HG03196 (cell line): ENCODE data around the gene TAAR5.
"Not testable (repeated sequence)": the region's sequence is repeated elsewhere in the genome, so short reads cannot be mapped to it uniquely, and the experiment has no call there.

Experiments
- ATAC-seq: cut with Tn5 transposase; IDR thresholded peaks from one replicate; pipeline ENCODE4 v1.9.1; 2021; ENCODE audit not compliant: unreplicated experiment

The TAAR5 gene, protein sequence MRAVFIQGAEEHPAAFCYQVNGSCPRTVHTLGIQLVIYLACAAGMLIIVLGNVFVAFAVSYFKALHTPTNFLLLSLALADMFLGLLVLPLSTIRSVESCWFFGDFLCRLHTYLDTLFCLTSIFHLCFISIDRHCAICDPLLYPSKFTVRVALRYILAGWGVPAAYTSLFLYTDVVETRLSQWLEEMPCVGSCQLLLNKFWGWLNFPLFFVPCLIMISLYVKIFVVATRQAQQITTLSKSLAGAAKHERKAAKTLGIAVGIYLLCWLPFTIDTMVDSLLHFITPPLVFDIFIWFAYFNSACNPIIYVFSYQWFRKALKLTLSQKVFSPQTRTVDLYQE

GRCh38 chr6:132589454-132589853 lies at the start of gene TAAR5:
Gene TAAR5, minus strand, starts transcription at chr6:132589741. Its CDS starts 55 bp downstream, at chr6:132589686.
- no peak for ATAC-seq

DNA sequence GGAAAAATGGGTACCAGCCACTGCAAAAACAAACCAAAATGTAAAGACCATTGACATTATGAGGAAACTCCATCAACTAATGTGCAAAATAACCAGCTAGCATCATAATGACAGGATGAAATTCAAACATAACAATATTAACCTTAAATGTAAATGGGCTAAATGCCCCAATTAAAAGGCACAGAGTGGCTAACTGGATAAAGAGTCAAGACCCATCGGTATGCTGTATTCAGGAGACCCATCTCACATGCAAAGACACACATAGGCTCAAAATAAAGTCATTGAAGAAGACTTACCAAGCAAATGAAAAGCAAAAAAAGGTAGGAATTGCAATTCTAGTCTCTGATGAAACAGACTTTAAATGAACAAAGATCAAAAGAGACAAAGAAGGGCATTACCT lies 47.6 kb upstream of the TAAR5 start:
- ATAC-seq: not testable (repeated sequence)

DNA sequence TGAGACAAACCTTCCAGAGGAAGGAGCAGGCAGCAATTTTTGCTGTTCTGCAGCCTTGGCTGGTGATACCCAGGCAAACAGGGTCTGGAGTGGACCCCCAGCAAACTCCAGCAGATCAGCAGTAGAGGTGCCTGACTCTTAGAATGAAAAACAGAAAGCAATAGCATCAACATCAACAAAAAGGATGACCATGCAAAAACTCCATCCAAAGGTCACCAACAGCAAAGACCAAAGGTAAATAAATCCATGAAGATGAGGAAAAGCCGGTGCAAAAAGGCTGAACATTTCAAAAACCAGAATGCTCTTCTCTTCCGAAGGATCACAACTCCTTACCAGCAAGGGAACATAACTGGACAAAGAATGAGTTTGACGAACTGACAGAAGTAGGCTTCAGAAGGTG lies 46.4 kb upstream of the TAAR5 start:
- not testable (repeated sequence) for ATAC-seq

DNA sequence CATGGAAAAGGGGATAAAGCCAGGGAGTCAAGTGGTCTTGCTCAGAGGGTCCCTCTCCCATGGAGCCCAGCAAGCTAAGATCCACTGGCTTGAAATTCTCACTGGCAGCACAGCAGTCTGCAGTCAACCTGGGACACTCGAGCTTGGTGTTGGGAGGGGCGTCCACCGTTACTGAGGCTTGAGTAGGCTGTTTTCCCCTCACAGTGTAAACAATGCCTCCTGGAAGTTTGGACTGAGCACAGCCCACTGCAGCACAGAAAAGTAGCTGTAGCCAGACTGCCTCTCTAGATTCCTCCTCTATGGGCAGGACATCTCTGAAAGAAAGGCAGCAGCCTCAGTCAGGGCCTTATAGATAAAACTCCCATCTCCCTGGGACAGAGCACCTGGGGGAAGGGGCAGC lies 45.7 kb upstream of the TAAR5 start:
- not testable (repeated sequence) for ATAC-seq

DNA sequence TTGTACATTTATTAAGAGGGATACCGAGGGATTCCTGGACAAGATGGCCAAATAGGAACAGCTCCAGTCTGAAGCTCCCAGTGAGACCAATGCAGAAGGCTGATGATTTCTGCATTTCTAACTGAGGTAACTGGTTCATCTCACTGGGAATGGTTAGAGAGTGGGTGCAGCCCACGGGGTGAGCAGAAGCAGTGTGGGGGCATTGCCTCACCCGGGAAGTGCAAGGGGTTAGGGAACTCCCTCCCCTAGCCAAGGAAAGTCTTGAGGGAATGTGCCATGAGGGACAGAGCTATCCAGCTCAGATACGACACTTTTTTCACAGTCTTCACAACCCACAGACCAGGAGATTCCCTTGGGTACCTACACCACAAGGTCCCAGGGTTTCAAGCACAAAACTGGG lies 45.3 kb upstream of the TAAR5 start:
- ATAC-seq: no peak

DNA sequence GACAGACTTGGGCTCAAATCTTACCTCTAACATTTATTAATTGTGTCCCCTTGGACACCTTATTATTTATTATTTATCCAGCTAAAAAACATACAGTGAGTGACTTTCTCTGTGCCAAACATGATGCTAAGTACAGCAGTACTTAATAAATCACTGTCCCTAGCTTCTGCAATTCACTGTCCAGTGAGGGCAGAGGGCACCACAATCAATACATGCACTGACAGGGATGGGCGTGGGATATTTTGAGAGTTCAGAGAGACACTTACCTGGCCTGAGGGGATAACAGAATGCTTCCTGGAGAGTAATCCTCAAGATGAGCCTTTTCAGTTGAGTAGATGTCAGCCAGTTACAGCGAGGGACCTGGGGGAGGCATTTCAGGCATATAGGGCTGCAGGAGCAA lies 43.8 kb upstream of the TAAR5 start:
- ATAC-seq: no peak

- ATAC-seq: no peak
These were observed 34.6 kb upstream of the TAAR5 start, which contains the start of gene TAAR2 for GRCh38 chr6:132624175-132624574. Gene TAAR2, minus strand, starts transcription at chr6:132624275. Its CDS starts 0 bp downstream, at chr6:132624275.

DNA sequence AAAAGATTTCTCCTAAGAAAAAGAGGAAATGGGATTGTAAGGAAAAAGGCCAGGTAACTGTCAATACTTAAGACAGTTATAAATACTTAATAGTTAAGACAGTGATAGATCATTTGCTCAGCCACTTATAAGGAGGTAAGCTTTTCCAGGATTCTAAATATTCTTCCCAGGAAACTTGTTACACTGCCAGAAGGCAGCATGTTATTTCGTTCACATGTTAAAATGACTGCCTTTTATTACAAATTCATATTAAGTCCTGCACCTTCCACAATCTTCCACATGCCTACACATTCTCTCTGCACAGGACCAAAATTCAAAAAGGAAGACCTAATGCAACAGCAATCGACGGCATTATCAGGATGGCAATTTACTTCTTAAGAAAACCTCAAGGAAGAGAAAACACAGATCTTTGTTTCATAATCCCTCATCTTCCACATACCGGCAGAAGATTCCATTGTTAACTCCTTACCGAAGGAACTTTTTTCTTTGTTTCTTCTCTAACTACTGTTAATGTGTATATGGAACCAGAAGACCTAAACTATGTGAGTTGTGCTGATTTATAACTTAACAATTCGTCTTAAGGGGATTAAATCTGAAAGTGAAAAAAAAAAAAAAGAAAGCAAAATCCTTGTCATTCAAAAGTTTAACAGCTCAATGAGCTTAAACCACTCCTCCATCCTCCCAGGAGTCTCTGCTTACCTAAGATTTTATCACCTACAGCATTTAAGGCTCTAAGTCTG lies 33.7 kb upstream of the TAAR5 start:
- ATAC-seq: no peak

- ATAC-seq: no peak
These were observed 27.1 kb upstream of the TAAR5 start for GRCh38 chr6:132616677-132617076.

- peak; percentile 54 for ATAC-seq
These were observed 25.0 kb upstream of the TAAR5 start for GRCh38 chr6:132614554-132614953.

DNA sequence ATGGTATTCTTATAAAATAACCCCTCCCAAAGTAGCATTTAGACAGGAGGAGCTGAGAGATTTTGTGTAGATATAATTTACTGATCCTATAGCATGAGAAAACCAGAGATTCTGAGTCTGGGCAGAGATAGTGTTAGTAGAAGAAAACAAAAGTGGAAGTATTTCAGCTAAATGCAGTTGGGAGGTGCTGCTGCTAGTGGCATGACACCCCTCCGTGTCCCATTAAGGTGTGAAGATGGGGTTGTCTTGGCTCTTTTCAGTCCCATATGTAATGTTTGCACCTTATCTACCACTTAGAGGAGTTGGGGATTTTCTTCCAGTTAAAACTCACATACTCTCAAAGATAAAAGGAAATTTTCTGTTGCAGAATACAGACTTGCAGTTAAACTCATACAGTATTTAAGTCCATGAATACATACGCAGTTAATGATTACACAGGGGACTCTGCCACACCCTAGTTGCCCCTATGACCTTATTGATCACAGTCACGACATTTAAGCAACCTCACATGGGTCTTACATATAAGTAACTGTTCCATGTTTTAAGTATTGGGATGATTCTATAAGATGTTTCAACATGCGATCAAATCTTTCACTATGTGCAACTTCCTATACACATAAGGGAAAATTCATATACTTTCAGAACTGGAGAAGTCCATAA lies 23.0 kb upstream of the TAAR5 start:
- peak; percentile 49 for ATAC-seq

DNA sequence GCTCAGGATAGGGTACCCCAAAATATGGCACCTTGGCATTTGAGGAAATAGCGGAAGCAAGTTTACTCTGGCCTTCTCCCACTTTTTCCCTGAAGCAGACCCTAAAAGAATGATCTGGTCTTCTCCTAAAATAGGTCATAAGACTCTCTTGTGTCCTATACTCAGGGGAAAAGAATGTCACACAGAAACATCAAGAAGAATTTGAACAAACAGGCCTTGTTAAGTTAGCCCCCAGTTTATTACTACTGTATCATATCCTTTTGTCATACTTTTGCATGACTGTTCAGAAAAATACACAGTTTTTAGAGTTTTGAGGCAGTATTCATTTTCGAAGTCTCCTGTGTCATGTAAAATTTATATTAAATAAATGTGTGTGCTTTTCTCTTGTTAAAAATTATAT lies 22.1 kb upstream of the TAAR5 start:
- no peak for ATAC-seq

- ATAC-seq: peak; percentile 73
These were observed 18.1 kb upstream of the TAAR5 start for GRCh38 chr6:132607544-132608233.

- no peak for ATAC-seq
These were observed 15.2 kb upstream of the TAAR5 start for GRCh38 chr6:132604635-132605152.

- ATAC-seq: not testable (repeated sequence)
These were observed 11.4 kb upstream of the TAAR5 start for GRCh38 chr6:132600900-132601299.

DNA sequence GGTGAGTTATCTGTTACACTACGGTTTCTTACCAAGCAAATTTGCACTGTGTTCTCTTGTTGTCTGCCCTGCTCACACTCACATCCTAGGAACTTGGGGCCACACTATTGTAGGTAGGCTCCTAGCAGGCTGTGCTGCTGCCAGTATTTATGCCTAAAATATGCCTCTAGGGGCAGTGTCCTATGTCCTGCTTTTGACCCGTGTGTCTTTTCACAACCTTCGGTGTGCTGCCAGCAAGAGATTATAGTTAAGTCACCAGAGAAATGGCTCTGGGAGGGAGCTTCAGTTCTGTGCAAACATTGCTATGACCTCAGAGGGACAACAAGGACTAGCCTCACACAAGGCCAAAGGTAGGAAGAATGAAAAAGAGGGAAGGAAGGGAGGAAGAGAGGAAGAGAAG lies 8.9 kb upstream of the TAAR5 start:
- ATAC-seq: peak; percentile 67

GRCh38 chr6:132596201-132596600 lies 6.7 kb upstream of the TAAR5 start:
- ATAC-seq: no peak

DNA sequence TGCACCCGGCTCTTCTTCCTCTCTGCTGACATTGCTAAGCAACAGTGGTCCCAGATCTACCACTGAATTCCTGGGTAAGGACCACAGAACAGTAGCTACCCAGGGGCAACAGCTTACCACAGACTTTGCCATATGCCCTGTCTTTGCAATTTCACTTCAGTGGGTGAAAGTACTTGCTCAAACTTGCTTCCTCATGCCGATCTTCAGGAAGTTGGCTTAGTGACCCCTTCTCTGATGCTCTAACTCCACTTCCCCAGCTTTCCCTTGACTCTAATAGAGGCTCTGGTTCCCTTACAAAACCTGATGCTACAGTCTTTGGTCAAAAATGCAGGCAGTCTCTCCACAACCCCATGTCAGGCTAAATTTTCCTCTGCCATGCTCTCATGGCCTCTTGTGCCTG lies 3.3 kb upstream of the TAAR5 start:
- ATAC-seq: no peak

- no peak for ATAC-seq
These were observed 821 bp upstream of the TAAR5 start for GRCh38 chr6:132590362-132590761.

- no peak for ATAC-seq
These were observed 2.1 kb downstream of the TAAR5 start for GRCh38 chr6:132587424-132587823.

DNA sequence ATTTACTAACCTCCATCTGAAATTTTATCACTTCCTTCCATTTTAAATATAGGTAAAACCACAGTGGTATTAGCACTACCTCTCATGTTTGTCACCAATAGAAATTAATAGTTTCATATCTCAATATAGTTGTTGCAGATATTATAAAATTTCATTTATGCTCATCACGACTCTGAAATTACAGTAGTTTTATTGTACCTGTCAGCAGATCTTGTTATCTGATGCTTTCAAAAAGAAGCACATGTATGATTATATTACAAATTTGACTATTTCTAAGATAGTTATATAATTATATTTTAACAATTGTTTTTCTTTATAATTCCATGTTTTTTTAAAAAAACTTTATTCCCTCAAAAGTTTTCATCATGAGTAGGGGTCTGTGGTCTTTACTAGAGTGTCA lies 4.8 kb downstream of the TAAR5 start:
- no peak for ATAC-seq
